Neural progenitor cell (in vitro differentiated cells): ENCODE data around the gene SPTLC3.

Experiments used
- EZH2 ChIP-seq: fragments of 200-600 bp; sonication (generic); IDR thresholded peaks from 2 replicates; pipeline ENCODE4 v1.6.1; 2017; ENCODE audit warnings: antibody characterized with exemption, mild to moderate bottlenecking, moderate library complexity
- TF ChIP-seq, protein P1 (sequence below): fragments of 200-600 bp; sonication (generic); IDR thresholded peaks from 2 replicates; pipeline ENCODE4 v1.5.1; 2017; ENCODE audit warnings: antibody characterized with exemption, mild to moderate bottlenecking

DNA sequence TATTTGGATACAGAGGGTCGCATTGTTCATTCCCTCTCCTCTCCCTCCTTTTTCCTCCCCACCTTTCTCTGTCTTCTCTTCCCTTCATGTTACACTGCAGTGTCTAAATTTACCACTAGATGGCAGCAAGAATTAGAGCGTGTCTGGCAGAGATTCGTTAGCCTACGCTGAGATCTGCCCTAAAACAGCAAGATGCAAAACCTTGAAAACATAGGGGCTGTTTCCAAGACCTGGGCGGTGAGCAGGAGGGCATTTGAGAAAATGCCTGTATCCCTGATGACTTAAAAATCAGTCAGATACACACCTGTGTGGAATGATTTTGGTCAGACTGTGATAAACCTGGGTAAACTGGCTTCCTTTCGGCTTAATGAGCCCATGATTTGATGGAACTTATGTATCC lies 110.8 kb downstream of the SPTLC3 start:
- TF ChIP-seq, protein P1, sequence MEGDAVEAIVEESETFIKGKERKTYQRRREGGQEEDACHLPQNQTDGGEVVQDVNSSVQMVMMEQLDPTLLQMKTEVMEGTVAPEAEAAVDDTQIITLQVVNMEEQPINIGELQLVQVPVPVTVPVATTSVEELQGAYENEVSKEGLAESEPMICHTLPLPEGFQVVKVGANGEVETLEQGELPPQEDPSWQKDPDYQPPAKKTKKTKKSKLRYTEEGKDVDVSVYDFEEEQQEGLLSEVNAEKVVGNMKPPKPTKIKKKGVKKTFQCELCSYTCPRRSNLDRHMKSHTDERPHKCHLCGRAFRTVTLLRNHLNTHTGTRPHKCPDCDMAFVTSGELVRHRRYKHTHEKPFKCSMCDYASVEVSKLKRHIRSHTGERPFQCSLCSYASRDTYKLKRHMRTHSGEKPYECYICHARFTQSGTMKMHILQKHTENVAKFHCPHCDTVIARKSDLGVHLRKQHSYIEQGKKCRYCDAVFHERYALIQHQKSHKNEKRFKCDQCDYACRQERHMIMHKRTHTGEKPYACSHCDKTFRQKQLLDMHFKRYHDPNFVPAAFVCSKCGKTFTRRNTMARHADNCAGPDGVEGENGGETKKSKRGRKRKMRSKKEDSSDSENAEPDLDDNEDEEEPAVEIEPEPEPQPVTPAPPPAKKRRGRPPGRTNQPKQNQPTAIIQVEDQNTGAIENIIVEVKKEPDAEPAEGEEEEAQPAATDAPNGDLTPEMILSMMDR: peak; percentile 95
- TF ChIP-seq EZH2: no peak
